ENCODE data around the gene THBS4.
"Not testable (repeated sequence)": the region's sequence is repeated elsewhere in the genome, so short reads cannot be mapped to it uniquely, and the experiment has no call there.

THBS4 gene

GRCh38 chr5:80077051-80077714 is 42.0 kb downstream of the THBS4 start:
- no peak for DNase-seq

- no peak for DNase-seq
Measured at GRCh38 chr5:80078921-80079320, 43.8 kb downstream of the THBS4 start.

- no peak for DNase-seq
Measured at GRCh38 chr5:80082281-80082680, 47.1 kb downstream of the THBS4 start.

- peak; percentile 42 for DNase-seq
Measured at GRCh38 chr5:80082731-80083100, 47.6 kb downstream of the THBS4 start.

- peak; percentile 48 for DNase-seq
Measured at GRCh38 chr5:80083101-80083890, 48.1 kb downstream of the THBS4 start.

- no peak for DNase-seq
Measured at GRCh38 chr5:80090884-80091166, 55.7 kb downstream of the THBS4 start.

GRCh38 chr5:80091792-80092192 is 56.6 kb downstream of the THBS4 start:
- DNase-seq = peak; percentile 6

GRCh38 chr5:80092486-80093107 is 57.4 kb downstream of the THBS4 start:
- no peak for DNase-seq

GRCh38 chr5:80093796-80094195 is 58.6 kb downstream of the THBS4 start:
- no peak for DNase-seq

- DNase-seq = no peak
Measured at GRCh38 chr5:80094236-80094738, 59.1 kb downstream of the THBS4 start.

GRCh38 chr5:80097451-80097850 is 62.3 kb downstream of the THBS4 start:
- DNase-seq = no peak

GRCh38 chr5:80101993-80102392 is 66.8 kb downstream of the THBS4 start:
- DNase-seq = no peak

- no peak for DNase-seq
Measured at GRCh38 chr5:80103371-80103770, 68.2 kb downstream of the THBS4 start.

- DNase-seq = no peak
Measured at GRCh38 chr5:80105698-80106439, 70.7 kb downstream of the THBS4 start.

GRCh38 chr5:80106916-80107315 is 71.8 kb downstream of the THBS4 start:
- no peak for DNase-seq

GRCh38 chr5:80109646-80110478 is 74.7 kb downstream of the THBS4 start:
- DNase-seq = no peak

- DNase-seq = not testable (repeated sequence)
Measured at GRCh38 chr5:80111376-80111990, 76.3 kb downstream of the THBS4 start.

GRCh38 chr5:80114860-80115259 is 79.7 kb downstream of the THBS4 start:
- no peak for DNase-seq

- no peak for DNase-seq
Measured at GRCh38 chr5:80116000-80116399, 80.9 kb downstream of the THBS4 start.

- no peak for DNase-seq
Measured at GRCh38 chr5:80116465-80116864, 81.3 kb downstream of the THBS4 start.

GRCh38 chr5:80117446-80117845 is 82.3 kb downstream of the THBS4 start:
- DNase-seq = no peak

- DNase-seq = no peak
Measured at GRCh38 chr5:80119372-80119771, 84.2 kb downstream of the THBS4 start.
